GM12891 (cell line): ENCODE measurements around the gene RAB3GAP1.

Experiments used
- PAX5 ChIP-seq: IDR thresholded peaks from 2 replicates; pipeline ENCODE4 v1.6.1; 2011; ENCODE audit warnings: low read length, moderate library complexity, mild to moderate bottlenecking; ENCODE audit not compliant: insufficient read depth, severe bottlenecking
- POLR2A ChIP-seq: IDR thresholded peaks from 2 replicates; pipeline ENCODE4 v1.6.1; 2011; ENCODE audit warnings: low read depth, low read length, control low read depth
- POLR2AphosphoS5 ChIP-seq: IDR thresholded peaks from 2 replicates; pipeline ENCODE4 v1.6.1; 2011; ENCODE audit warnings: low read depth, low read length, control low read depth
- TAF1 ChIP-seq: IDR thresholded peaks from 2 replicates; pipeline ENCODE4 v1.6.1; 2011; ENCODE audit warnings: low read depth, low read length, control low read depth

DNA sequence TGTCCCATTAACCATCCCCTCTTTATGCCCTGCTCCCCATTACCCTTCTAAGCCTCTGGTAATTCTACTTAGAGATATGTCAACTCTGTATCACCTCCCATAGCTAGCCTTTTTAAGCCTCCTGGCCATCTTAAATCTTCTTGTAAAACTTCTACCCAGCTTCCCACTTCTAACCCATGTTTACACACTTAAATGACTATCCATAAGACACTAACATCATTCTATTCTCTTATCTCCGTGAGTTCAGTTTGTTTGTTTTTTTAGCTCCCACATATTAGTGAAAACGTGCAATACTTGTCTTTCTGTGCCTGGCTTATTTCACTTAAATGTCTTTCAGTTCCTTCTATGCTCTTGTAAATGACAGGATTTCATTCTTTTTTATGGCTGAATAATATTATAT is 42.4 kb downstream of the RAB3GAP1 start:
- TF ChIP-seq POLR2A: no peak
- no peak for TF ChIP-seq TAF1
- no peak for TF ChIP-seq POLR2AphosphoS5
- no peak for TF ChIP-seq PAX5
